HG03139 (cell line): ENCODE results near the gene DMXL2.
"Not testable (repeated sequence)": the region's sequence is repeated elsewhere in the genome, so short reads cannot be mapped to it uniquely, and the experiment has no call there.

ENCODE experiments used
- ATAC-seq: cut with Tn5 transposase; IDR thresholded peaks from one replicate; pipeline ENCODE4 v1.9.1; 2021; ENCODE audit not compliant: unreplicated experiment

The DMXL2 gene

GRCh38 chr15:51497806-51498205 lies 124.8 kb downstream of the DMXL2 start:
- ATAC-seq: no peak

DNA sequence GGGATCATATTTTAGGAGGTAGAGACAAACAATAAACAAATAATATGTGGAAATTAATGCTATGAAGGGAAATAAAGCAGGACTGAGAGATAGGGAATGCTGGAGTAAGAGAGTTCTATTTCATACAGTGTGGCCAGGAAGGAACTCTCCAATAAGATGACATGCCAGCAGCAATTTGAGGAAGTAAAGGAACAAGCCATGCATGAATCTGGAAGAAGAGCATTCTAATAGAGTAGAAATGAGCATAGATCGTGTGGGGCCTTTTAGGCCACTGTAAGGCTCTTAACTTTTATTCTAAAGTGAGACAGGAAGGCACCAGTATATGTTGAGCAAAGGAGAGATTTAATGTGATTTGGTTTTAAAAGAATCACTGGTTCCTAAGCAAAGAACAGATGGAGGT lies 126.3 kb downstream of the DMXL2 start:
- ATAC-seq: no peak

GRCh38 chr15:51494411-51495314 lies 127.9 kb downstream of the DMXL2 start:
- ATAC-seq: no peak

DNA sequence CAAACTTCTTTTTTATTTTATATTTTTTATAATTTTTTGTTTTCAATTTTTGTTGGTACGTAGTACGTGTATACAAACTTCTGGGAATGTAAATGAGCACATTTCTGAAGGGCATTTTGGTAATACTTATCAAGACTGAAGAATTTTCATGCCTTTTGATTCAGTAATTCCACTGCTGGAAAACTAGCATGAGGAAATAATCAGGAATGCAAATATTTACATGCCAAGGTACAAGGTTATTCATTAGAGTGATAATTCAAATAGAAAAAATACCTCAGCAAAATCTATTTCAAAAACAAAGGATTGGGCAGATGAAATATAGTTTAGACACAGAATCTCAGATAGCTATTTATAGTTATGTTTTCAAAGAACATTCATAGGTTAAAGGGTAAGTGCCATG lies 128.7 kb downstream of the DMXL2 start:
- no peak for ATAC-seq

- ATAC-seq: no peak
Observed at GRCh38 chr15:51492528-51492927, 130.0 kb downstream of the DMXL2 start.

- ATAC-seq: no peak
Observed at GRCh38 chr15:51491941-51492340, 130.6 kb downstream of the DMXL2 start.

GRCh38 chr15:51484781-51485180 lies 137.8 kb downstream of the DMXL2 start:
- ATAC-seq: no peak

DNA sequence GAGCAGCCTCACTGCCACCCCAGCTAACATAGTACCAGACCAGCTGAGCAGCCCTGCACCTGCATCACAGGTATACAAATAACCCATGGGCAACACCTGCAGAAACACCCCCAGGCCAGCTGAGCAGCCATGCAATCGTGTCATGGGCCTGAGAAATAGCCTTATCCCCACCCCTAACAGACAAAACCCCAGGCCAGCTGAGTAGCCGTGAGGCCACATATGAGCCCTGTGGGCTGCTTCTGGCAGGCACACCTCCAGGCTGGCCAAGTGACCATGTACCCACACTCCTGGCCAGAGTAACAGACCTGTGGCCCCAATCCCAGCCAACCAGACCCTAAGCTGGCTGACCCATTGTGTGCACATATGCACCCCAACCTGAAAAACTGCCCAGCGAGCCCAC lies 138.6 kb downstream of the DMXL2 start:
- ATAC-seq: no peak

DNA sequence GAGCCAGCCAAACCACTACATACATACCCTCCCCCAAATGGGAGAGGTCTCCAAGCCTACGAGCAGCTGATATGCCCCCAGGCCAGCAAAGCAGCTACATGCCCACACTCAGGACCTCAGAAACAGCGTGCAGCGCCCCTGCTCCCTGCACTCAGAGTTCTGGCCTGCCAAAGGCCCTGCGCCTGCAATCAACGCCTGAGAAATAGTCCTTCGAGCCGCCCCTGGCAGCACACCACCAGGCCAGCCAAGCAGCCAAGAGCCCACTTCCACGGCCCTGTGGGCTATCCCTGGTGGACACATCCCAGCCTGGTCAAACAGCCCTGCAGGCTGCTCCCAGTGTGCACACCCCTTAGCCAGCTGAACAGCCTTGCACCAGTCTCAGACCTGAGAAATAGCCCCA lies 139.1 kb downstream of the DMXL2 start:
- no peak for ATAC-seq

- ATAC-seq: no peak
Observed at GRCh38 chr15:51475736-51476135, 146.8 kb downstream of the DMXL2 start.

DNA sequence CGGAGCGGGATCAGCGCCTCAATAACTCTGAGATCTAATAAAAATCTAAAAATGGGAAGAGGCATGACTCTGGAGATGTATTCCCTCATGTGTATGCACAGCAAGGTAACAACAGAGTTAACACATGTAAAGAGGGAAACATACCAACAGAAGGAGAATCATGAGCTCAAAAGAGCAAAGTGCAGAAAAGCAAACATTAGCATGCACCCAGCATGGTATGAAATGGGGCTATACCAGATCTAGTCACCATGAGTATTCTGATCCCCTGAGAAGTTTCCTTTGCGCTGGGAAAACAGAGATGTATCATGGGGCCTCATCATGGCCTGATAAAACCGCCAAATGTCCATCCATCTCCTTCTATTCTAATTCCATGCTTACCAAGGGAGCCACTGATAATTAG lies 152.1 kb downstream of the DMXL2 start:
- ATAC-seq: no peak

DNA sequence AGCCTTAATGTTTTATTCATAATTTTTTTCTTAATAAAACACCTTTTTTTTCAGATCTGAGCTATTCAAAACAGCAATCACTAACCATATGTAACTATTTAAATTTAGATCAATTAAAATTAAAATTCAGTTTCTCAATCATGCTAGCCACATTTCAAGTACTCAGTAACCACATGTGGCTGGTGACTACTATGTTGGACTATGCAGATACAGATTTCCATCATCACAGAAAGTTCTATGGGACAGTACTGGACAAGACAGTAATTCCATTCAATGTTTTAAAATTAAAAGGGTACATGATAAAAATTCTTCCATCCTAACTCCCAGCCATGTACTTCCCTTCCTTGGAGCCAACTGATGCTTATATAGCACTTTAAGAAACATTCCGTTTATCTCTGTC lies 161.8 kb downstream of the DMXL2 start:
- no peak for ATAC-seq

DNA sequence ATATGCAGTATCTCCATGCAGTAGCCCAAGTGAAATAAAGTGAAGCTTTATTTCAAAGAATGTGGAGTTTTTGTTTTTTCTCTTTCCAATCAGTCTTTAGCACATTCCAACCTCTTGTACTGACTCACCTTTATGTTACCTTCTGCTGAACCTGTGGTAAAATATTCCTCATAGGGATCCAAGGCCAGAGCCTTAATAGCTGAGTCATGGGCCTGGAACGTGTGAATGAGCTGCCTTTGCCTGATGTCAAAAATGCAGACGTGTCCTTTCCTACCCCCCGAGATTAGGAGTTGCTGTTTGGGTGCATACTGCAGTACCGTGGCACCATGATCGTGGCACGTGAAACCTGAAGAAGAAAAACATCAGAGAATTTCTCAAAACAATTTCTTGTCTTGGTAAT lies 172.6 kb downstream of the DMXL2 start:
- ATAC-seq: no peak

DNA sequence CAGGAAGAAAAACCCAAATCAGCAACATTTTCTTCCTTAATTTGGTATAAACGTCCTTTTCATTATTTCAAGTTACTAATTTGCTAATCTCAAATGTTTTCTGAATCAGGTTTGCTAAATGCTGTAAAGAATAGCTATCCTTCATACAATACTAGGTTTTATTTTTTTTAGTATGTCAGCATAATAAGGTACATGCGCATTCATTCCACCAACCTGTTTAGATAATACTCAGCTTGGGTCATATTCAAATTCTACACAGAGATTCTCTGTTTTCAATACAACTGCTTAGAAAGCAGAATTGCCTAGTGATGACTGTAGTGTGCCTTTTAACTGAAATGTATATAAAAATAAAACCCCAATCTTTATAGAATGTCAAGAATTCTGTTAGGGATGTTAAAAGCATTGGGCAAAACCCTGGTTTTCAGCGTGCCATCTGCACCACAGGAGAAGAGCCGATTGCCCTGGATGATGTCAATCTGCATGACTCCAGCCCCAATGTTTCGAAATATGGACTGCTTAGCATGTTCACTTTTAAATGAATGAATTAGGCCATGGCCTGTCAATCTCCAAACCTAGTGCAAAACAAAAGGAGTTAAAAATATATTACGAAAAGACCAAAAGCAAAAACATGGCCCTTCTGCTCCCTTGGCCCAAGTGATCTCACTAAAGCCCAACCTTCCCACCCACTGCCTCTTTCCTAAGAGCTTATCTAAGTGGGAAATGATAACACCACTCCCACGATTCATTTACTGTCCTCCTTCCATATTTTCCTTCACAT lies 173.8 kb downstream of the DMXL2 start:
- no peak for ATAC-seq

GRCh38 chr15:51447855-51448621 lies 174.5 kb downstream of the DMXL2 start:
- ATAC-seq: no peak

DNA sequence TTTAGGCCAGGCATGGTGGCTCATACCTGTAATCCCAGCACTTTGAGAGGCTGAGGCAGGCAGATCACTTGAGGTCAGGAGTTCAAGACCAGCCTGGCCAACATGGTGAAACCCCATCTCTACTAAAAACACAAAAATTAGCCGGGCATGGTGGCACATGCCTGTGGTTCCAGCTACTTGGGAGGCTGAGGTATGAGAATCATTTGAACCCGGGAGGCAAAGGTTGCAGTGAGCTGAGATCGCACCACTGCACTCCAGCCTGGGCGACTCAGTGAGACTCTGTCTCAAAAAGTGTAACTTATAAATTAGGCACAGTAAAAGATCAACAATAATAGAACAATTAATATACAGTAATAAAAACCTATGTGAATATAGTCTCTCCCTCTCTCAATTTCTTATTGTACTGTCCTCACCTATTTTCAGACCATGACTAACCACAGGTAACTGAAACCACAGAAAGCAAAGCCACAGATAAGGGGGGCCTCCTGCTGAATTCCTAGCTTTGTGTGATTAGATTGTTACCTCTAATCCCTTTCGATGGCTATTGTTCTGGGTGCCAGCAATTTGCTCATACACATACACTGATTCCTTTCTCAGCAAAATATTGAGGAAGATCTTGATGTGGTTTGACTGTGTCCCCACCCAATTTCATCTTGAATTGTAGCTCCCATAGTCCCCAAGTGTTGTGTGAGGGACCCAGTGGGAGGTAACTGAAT lies 176.4 kb downstream of the DMXL2 start:
- not testable (repeated sequence) for ATAC-seq

- no peak for ATAC-seq
Observed at GRCh38 chr15:51444807-51445206, 177.8 kb downstream of the DMXL2 start.

DNA sequence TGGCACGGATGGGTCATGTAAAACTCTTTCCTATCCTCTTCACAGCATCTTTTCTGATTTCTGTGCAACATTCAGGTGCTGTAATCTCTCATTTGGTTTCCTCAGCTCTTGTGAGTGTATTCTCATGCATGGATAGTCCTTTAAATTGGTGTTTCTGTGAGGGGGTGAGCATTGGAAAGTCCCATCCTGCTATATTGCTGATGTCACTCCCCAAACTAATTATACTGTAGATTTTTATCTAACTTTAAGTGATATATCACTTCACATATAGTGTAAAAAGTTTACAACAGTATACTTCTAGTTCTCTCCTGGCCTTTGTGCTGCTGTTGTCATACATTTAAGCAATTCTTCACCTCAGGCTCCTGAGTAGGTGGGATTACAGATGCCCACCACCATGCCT lies 178.5 kb downstream of the DMXL2 start:
- no peak for ATAC-seq

DNA sequence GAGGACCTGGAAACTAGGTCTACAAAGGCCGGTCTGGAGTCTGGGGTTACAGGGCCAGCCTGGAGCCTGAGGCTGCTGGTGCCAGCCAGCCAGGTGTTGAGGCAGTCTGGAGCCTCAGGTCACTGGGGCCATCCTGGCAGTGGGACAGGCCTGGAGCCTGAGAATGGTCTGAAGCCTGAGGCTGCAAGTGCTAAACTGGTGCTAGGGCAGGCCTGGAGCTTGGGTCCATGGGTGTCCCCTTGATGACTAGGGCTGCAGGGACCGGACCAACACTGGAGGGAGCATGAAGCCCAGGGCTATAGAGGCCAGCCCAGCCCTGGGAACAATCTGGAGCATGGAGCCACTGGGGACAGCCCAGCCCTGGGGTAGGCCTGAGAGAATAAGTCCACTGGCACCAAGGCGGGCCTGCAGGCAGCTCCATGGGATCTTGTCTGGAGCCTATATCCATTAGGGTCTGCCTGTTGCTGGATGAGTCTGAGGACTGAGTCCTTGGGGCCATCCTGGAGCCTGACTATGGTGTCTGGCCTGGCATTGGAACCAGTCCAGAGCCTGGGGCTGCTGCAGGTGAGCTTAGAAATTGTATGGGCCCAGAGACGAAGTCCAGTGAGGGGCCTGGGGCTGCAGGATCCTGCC lies 179.2 kb downstream of the DMXL2 start:
- no peak for ATAC-seq

DNA sequence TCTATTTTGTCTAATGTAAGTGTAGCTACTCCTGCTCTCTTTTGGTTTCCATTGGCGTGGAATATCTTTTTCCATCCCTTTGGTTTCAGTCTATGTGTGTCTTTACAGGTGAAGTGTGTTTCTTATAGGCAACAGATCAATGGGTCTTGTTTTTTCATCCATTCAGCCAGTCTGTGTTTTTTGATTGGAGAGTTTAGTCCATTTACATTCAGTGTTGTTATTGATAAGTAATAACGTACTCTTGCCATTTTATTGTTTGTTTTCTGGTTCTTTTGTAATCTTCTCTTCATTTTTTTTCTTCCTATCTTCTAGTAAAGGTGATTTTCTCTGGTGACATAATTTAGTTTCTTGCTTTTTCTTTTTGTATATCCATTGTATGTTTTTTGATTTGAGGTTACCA lies 184.0 kb downstream of the DMXL2 start:
- no peak for ATAC-seq
